ENCODE data around the gene GALR1.

DNA sequence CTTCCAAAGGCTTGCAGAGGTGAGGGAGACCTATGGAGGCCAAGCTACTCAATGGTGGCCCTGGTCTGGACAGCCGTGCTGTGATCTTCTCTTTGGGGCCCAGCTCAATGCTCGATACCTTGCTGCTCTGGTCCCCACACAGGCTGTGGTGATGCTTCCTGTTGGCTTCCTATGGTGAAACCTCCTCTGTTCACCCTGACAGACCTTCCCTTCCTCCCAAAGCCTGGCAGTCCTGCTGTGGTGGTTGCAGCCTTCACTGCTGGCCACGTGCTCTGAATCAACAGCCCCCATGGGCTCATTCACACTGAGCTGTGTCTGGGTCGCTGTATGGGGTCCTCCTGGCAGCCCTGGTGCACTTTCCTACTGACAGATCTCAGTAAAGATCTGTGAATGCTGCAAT, 31.0 kb upstream of the GALR1 start:
- no peak for TF ChIP-seq TEAD4 (IDR thresholded peaks at IDR 0.05; ENCODE audit: borderline replicate concordance, insufficient read depth)
- no peak for TF ChIP-seq FOXJ3 (CRISPR knock-in tag; IDR thresholded peaks at IDR 0.05)
- TF ChIP-seq, protein P1, sequence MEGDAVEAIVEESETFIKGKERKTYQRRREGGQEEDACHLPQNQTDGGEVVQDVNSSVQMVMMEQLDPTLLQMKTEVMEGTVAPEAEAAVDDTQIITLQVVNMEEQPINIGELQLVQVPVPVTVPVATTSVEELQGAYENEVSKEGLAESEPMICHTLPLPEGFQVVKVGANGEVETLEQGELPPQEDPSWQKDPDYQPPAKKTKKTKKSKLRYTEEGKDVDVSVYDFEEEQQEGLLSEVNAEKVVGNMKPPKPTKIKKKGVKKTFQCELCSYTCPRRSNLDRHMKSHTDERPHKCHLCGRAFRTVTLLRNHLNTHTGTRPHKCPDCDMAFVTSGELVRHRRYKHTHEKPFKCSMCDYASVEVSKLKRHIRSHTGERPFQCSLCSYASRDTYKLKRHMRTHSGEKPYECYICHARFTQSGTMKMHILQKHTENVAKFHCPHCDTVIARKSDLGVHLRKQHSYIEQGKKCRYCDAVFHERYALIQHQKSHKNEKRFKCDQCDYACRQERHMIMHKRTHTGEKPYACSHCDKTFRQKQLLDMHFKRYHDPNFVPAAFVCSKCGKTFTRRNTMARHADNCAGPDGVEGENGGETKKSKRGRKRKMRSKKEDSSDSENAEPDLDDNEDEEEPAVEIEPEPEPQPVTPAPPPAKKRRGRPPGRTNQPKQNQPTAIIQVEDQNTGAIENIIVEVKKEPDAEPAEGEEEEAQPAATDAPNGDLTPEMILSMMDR (IDR thresholded peaks at IDR 0.05) = no peak
- no peak for TF ChIP-seq GATA2 (CRISPR knock-in tag; IDR thresholded peaks at IDR 0.05)
- no peak for TF ChIP-seq GABPA (IDR thresholded peaks at IDR 0.05; ENCODE audit: low read depth)
- TF ChIP-seq SMC3 (IDR thresholded peaks at IDR 0.05; ENCODE audit: low read depth, low read length) = no peak
- no peak for TF ChIP-seq RAD21 (IDR thresholded peaks at IDR 0.05; ENCODE audit: low read length)
- no peak for TF ChIP-seq JUND (IDR thresholded peaks at IDR 0.05)
